AG20443 (cell line): ENCODE measurements around the gene NAT10.
"Not testable (repeated sequence)": the region's sequence is repeated elsewhere in the genome, so short reads cannot be mapped to it uniquely, and the experiment has no call there.

Experiments used
- DNase-seq: peaks from one replicate; pipeline ENCODE4 v3.0.0; 2012; ENCODE audit warnings: low spot score, mixed read lengths

The NAT10 gene

GRCh38 chr11:34167961-34168360 is 62.5 kb downstream of the NAT10 start:
- no peak for DNase-seq

GRCh38 chr11:34168642-34169420 is 63.4 kb downstream of the NAT10 start:
- no peak for DNase-seq

DNA sequence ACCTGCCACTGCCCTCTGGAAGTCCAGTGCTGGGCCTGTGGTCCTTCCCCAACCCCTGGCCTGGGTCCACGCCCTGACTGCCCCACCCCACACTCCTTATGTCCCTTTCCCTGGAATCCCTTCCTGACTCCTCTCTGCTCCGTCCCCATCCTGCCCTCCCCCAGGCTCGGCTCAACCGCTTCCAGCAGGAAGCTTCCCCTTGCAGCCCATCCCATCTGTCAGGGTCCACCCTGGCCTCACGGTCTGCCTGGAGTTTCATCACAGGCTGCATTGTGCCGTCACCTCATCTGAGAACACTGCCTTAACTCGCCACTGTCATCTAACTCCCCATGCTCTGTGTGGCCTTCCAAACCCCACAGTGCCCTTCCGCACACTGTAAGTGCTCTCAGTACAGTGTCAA is 64.3 kb downstream of the NAT10 start:
- no peak for DNase-seq

DNA sequence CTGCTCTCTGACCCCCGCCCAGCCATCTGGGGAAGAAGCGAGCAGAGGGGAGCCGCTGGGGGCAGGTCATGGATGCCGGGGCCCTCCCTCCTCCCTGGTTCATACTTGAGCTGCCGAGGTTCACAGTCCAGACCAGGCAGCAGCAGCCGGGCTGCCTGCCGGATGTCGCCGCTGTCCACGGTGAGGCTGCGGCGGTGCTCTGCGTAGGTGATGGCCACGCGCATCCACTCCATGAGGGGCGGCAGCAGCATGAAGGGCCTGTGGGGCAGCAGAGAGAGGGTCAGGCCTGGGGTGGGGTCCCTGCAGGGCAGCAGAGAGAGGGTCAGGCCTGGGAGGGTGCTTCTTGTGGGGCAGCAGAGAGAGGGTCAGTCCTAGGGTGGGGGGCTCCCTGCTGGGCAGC is 67.6 kb downstream of the NAT10 start:
- DNase-seq = no peak

DNA sequence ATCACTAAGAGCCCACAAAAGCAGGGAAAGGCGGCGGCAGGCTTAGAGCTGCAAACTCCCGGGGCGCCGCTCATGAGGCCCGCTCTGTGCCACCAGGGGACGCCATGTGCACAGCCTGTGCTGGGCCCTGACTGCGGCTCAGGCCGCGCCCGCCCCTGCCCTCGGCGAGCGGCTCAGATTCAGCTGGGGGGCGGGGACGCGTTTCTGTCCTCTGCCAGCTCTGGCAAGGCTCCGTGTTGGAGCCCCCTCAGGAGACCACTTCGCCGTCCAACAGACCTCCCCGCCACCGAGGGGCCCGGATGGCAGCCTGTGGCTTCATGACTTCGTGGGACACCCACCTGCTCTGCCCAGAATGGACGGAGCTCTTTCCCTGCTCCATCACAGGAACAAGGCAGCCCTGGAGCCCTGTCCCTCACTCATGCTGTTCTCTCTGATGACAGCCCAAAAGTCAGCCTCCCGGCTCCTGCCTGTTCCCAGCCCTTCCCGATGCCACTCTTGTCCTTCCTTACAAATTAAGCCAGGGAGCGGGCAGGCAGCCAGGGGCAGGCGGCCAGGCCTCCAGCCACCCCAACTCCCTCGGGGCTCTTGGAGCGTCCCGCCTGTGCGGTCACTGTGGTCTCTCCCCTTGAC is 69.1 kb downstream of the NAT10 start:
- peak; percentile 96 for DNase-seq

DNA sequence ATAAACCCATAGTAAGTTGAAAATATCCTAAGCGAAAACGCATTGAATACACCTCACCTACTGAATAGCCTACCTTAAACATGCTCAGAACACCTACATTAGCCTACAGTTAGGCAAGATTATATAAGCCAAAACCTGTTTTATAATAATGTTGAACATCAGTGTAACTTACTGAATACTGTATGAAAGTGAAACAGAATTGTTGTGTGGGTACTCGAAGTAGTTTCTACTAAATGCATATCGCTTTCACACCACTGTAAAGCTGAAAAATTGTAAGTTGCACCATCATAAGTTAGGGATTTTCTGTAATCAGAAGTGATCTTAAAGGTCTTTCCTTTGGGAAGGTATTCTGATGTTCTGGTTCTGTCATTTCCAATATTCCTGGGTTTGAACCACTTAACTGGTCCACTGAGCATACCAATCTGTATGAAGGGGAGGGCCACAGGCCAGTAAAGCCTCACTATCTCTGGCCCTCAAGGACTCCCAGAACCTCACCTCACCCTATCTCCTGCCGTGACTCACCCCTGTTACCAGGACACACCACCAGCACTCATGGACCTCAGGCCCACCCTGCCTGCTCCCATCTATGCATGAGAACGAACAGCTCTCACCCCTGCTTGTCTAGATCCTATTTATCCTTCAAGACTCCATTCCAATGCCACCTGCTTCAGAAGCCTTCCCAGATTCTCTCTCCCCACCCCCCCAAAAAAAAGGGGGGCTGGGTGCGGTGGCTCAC is 70.0 kb downstream of the NAT10 start:
- DNase-seq = no peak

DNA sequence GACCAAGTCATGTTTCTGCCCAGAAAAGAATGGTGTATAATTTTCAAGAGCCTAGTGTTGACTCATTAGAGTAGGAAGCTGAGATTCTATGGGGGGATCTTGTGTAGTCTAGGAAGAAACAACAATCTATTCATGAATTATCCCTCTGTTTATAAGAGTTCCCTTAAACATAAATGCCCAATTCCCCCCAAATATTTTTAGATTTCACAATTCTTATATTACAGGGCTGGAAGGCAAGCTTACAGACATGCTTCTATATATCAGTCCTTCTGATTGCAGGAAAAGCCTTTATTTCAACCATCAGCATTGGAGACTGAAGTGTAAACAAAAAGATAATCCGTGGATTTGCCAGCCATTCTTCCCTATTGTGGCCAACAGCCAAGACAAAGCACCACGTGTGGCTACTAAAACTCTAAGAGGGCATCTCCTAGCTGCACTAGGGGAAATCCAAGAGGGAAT is 71.4 kb downstream of the NAT10 start:
- no peak for DNase-seq

DNA sequence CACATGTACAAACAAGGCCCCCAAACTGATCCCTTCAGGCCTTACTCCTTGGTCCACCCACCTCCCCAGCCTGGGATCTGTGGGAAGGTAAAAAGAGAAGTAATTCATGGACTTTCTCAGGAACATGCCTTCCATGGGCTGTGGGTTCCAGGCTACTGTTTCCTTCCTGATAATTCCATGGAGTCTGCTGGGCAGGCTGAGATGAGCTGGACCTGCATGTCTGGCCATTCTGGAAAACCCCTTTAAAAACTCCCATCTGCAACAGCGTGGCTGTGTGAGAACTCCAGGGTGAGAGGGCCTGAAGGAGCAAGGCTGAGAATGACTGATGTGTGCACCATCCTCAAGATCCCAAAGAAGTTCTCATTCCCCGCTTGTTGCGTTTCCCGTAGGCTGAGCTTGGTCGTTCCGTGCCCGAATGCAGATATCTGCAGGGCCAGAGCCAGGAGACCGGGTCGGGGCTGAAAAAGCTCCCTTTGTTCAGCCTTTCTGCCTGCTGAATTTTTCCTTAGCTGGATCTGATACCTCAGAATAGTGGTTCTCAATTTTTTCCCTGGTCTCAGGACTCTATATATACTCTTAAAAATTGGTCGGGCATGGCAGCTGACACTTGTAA is 72.9 kb downstream of the NAT10 start:
- no peak for DNase-seq

GRCh38 chr11:34179026-34179675 is 73.7 kb downstream of the NAT10 start:
- DNase-seq = no peak

- no peak for DNase-seq
These were observed 74.8 kb downstream of the NAT10 start for GRCh38 chr11:34180040-34180813.

- DNase-seq = not testable (repeated sequence)
These were observed 75.4 kb downstream of the NAT10 start for GRCh38 chr11:34180814-34181165.

GRCh38 chr11:34181251-34181650 is 75.8 kb downstream of the NAT10 start:
- no peak for DNase-seq

DNA sequence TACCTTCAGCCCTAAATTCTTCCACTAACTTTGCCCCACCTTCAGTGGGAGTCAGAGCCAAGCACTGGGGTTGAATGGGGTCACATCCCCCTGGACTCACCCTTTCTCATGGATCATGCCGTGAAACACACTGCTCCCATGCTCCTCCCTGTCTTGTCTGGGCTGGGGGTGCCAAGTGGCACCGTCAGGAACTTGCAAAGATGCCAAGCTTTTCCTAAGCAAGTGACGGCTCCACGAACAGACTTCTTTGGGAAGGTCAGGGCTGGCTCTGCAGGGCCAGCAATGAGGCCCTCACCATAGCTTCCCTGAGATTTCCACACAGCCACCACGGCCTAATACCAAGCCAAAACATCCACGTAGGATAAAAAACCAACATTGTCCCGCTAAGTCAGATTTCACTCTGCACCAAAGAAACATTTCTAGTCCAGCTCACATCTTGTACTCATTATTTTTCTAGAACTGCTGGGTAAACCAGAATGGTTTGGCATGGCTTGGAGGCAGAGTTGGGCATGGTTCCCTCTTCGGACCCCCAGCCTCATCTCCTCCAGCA is 76.5 kb downstream of the NAT10 start:
- DNase-seq = no peak

GRCh38 chr11:34182425-34182824 is 77.0 kb downstream of the NAT10 start:
- DNase-seq = no peak

- DNase-seq = no peak
These were observed 77.7 kb downstream of the NAT10 start for GRCh38 chr11:34182921-34183685.

DNA sequence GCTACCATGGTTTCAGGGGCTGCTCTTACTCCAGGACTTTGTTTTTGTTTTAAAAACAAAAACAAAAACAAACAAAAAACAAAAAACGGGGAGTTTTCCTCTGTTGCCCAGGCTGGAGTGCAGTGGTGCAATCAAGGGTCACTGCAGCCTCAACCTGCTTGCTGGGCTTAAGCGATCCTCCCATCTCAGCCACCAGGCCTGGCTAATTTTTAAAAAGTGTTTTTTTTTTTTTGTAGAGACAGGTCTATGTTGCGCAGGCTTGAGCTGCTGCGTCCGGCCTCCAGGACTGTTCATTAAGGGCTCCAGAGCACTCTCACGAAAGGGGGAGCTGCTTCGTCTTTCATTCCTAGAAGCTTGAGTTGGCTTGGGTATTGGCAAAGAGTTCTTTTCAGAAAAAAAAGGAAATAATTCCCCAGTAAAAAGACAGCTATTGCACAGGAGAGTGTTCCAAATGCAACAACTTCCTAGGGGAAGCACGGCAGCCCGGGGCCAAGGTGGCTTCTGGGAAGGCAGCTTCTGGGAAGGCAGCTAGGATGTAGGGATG is 78.5 kb downstream of the NAT10 start:
- no peak for DNase-seq

DNA sequence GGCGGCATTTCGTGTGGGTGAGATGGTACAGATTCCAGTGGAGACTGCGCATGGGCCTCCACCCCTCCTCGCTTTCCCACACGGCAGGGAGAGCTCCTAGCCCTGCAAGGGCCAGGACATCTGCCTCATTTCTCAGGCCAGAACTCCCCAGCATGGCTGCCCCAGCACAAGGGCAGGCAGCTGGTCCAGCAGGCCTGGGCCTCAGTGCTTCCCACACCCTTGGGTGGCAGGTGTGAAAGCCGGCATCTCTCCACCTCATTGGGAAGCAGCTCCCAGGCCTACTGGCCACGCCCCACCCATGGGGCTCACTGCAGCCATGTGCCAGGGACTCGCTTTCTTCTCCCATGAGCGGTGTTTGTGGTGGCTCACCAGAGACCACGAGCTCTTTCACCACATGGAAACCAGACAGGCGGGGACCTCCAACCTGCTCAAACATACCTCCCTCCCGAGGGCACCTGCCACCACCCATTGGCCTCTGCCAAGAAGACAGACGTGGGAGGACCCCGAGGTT is 79.1 kb downstream of the NAT10 start:
- no peak for DNase-seq

DNA sequence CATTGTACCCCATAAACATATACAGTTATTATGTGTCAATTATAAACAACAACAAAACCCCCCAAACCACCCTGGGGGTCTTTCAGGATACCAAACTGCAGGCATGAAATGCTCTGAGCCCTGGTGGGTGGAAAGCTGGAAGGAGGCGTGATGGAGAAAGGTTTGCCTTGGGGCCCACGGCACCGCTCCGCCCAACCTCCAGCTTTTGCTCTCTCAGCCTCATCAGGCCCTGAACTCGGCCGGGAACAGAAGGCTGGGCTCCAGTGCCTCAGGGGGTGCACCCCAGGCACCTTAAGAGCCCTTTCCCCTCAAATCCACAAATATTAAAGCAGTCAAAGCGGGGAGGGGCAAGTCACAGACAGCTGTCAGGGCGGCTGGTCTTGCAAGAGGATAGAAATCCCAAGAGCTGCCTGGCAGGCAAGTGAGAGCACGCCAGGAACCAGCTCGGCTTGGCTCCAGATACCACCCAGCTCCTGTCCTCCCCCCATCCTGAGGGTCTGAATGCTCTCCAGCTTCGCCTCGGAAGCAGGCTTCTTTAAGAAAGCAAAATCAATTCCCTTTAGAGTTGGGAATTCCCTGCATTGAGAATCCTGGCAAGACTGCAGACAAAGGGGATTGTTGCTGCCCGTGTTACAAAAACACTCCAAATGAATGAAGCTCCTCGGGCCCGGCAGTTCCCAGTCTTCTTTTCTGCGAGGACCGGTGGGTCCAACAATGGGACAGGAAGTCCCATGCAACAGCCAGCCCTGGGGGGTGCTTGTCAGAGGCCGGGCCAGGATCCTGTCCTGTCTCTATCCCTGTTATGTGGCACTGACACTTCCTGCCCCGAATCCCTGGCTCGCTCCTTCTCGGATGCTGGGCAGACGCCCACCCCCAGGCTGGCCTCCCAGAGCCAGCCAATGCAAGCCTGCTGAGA is 80.8 kb downstream of the NAT10 start:
- DNase-seq = no peak

- DNase-seq = no peak
These were observed 82.8 kb downstream of the NAT10 start for GRCh38 chr11:34188181-34188580.
